ENCODE measurements around the gene CALY.
A peak's percentile ranks its signal among the peaks of the same experiment; 100 is the strongest.

Gene CALY

DNA sequence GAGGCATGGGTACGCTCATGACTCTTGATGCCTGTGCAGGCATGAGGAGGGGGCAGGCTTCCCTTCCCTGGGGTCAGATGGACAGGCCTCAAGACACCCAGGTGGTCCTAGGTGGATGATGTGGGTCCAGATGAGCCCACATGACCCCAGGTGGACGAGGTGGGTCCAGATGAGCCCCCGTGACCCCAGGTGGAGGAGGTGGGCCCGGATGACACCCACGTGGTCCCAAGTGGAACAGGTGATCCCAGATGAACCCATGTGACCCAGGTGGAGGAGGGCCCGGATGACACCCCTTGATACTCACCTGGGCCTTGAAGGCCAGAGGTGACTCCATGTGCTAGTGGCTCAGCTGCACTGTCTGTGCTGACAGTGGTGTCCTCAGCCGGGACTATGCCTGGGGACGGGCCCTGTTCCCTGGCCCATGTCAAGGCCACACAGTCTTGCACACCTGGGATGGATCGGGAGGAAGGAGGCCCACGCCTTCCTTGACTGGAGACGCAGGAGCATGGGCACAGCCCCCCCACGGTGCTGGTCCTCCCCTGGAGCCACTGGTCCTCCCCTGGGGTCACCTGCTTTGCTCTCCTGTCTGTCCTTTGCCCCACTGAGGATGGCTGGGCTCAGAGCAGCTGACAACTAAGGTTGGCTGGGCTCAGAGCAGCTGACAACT lies 13.7 kb upstream of the CALY start:
- DNase-seq: no peak

DNA sequence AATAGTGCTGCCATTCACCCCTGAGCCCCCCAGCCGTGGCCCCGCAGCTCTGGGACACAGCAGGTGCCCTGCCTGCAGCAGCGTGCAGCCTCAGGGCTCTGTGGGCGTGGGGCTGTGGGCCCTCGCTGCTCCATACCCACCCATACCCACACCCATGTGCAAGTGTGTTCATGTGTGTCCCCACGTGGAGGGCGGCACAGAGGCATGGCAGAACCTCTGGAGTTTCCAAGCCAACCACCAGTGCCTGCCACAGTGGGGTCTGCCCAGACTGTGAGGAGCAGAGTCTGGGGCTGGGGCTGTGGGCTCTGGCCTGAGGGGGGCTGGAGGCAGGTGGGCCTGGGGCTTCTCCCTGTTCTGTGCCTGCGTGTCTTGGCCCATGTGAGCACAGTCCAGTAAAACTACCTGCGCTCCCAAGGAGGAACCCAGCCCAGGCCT lies 12.9 kb upstream of the CALY start:
- DNase-seq: no peak

- no peak for DNase-seq
Observed at GRCh38 chr10:133349160-133349568, 12.5 kb upstream of the CALY start.

DNA sequence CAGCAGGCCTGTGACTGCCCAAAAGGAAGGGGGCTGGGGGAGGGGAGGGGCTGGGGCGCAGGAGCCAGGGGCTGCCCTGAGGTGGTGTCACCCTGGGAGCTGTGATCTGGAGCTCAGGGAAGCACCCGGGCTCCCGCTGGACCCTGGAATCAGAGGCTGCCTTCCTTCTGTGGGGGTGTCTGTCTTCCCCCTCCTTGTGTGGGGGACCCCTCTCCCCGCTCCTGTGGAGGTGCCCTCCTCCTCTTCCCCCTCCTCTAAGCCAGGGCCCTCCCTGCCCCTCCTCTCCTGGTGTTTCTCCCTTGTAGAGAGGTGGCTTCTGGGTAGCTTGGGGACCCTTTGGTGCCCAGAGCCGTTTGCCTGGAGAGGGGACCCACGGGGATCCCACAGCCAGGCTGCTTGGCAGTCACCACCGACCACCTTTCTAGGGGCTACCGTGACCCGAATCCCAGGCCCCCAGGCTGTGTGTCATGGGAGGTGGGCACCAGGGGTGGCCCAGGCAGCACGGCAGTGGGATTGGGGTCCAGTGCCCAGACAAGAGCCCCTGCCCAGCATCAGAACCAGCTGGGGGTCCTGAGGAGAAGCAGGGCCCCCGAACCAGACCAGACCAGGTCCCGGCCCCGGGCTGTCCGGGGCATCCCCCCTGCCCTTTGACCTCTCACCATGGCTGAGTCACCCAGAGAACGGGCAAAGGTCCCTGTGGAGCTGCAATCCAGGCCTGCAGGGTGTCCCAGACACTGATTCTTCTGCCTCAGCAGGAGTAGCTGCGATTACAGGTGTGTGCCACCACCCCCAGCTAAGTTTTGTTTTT lies 11.2 kb upstream of the CALY start:
- no peak for DNase-seq

DNA sequence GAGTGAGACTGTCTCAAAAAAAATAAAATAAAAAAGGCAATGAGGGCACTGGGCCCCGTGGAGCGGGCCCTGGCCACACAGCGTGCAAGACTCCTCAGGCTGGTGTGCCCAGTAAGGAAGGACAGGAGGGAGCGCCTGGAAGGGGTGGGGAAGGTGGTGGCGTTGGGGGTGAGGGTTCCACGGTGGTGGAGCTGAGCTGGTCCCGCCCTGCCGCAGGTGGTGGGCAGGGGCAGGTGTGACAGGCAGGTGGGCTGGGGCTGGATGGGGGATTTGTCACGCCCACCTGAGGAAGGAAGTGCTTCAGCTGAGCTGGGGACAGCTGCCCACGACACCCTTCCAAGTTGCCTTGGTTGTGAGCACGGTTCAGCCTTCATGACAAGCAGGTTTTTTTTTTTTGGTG lies 9.7 kb upstream of the CALY start:
- DNase-seq: no peak

DNA sequence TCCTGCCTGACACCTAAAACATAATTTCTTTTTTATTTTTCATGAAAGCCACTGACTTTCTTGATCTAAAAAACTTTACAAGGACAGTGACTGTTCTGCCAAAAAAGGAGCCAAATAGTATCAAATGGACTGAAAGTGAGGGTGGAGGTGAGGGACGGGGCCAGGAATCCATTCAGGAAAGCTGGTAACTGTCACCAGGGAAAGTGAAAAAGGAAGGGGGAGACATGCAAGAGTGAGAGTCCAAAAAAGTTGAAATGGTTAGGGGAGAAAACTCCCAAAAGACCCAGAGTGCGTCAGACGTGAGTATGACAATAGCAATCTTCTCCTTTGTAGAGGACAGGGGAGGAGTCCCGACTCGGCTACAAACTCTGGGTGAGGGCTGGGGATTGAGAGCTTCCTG lies 7.5 kb upstream of the CALY start:
- no peak for DNase-seq

DNA sequence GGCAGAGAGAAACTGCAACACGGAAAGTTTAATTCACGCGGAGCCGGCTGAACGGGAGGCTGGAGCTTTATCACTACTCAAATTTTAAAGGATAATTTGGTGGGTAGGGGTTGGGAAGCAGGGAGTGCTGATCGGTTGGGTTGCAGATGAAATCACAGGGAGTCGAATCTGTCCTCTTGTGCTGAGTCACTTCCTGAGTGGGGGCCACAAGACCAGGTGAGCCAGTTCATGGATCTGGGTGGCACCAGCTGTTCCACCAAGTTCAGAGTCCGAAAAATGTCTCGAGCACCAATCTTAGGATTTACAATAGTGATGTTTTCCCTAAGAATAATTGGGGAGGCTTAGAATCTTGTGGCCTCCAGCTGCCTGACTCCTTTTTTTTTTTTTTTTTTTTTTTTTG lies 6.9 kb upstream of the CALY start:
- no peak for DNase-seq

- no peak for DNase-seq
Observed at GRCh38 chr10:133342942-133343341, 6.2 kb upstream of the CALY start.

DNA sequence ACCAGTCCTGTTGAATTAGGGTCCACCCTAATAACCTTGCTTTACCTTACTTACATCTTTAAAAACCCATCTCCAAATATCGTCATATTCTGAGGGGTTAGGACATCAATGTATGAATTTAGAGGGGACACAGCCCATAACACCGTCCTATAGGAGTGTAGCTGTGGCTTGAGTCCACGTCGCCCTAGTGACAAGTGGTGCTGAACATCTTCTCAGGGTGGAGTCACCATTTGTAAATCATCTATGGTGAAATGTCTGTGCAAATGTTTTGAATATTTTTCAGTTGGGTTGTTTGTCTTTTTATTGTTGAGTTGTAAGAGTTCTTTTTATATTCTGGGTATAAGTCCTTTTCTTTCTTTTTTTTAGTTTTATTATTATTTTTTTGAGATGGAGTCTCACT lies 5.3 kb upstream of the CALY start:
- no peak for DNase-seq

- DNase-seq: no peak
Observed at GRCh38 chr10:133339708-133340380, 3.1 kb upstream of the CALY start.

DNA sequence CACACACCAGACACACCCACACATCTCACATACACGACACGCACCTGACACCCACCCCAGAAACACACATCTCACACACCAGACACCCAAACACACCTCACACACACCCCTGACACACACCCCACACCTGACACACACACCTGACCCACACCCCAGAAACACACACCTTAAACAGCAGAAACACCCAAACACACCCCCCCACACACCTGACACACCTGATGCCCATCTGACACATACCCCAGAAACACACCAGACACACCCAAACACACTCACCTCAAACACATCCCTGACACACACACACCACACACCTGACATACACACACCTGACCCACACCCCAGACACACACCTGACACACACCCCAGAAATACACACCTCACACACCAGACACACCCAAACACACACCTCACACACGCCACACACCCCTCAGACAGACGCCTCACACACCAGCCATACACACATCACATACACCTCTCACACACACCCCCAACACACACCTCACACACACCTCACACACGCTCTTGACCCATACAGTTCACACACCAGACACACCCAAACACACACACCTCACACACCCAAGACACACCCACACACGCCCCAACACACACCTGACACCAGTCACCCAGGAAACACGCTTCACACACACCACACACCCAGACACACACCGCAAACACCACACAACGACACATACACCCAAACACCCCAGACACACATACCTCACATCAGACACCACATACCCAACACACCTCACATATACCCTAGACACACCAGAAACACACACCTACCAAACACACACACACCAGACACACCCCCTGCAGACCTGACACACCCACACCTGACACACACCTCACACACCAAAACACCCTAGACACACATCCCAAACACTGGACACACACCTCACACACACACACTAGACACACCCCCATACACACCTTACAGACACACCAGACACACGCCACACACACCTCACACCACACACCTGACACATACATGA lies 1.7 kb upstream of the CALY start:
- no peak for DNase-seq

DNA sequence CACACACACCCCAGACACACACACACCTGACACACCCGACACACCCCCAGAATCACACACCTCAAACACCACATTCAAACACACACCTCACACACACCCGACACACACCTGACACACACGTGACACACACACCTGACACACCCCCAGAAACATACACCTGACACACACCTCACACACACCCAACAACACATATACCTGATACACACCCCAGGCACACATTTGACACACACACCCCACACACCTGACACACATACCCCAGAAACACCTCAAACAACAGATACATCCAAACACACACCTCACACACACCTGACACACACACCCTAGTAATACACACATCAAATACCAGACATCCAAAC lies 652 bp upstream of the CALY start:
- no peak for DNase-seq

- DNase-seq: peak; percentile 16
Observed at GRCh38 chr10:133336118-133336576, 549 bp downstream of the CALY start.

- peak; percentile 85 for DNase-seq
Observed at GRCh38 chr10:133335246-133336117, 1.2 kb downstream of the CALY start.

GRCh38 chr10:133334503-133335245 lies 2.0 kb downstream of the CALY start:
- DNase-seq: peak; percentile 62

- DNase-seq: no peak
Observed at GRCh38 chr10:133332936-133333699, 3.6 kb downstream of the CALY start.

DNA sequence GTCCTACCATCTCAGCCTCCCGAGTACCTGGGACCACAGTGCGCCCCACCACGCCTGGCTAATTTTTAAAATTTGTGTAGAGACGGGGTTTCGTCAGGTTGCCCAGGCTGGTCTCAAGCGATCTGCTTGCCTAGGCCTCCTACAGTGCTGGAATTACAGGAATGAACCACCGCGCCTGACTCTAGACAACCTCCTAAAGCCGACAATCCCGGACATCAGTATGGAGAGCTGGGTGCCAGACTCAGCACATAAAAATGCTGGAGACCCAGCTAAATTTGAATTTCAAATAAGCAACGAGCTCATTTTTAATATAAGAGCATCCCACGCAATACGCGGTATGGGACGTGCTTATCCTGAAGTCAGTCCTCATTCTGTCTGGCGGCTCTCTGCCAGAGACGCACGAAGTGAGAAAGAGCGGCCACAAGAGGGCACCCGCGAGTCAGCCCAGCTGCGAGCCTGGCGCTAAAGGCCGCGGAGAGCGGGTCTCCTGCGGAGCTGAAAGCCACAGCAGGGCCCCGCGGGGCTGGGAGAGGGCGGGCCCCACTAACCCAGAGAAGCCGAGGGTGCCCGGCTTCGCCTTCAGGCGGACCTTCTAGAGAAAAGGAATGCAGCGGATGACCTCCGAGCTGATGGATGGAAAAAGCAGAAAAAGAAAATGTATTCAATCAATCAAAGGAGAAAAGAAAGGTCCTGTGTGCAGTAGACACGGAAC lies 7.0 kb downstream of the CALY start:
- DNase-seq: peak; percentile 95

- DNase-seq: no peak
Observed at GRCh38 chr10:133328358-133329343, 8.0 kb downstream of the CALY start.

Data from CD4-positive, alpha-beta T cell treated with Interleukin-17A for 4 hours (primary cell).